ENCODE results near the gene C14orf119. TPM values are rescaled to one million over a fixed set of nuclear protein-coding genes. Genes with fewer than 3 reads are reported as not detected.

C14orf119 gene
- total and polyA plus RNA-seq, 9 of the 15 experiments (the other 6 are each of a cell fraction or from before 2014, with no cell fraction given) = 36.7 to 251 (median 51.8) TPM

- TF ChIP-seq, protein P1, sequence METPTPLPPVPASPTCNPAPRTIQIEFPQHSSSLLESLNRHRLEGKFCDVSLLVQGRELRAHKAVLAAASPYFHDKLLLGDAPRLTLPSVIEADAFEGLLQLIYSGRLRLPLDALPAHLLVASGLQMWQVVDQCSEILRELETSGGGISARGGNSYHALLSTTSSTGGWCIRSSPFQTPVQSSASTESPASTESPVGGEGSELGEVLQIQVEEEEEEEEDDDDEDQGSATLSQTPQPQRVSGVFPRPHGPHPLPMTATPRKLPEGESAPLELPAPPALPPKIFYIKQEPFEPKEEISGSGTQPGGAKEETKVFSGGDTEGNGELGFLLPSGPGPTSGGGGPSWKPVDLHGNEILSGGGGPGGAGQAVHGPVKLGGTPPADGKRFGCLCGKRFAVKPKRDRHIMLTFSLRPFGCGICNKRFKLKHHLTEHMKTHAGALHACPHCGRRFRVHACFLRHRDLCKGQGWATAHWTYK (CRISPR knock-in tag; IDR thresholded peaks at IDR 0.05) = no peak
- TF ChIP-seq SRSF3 (IDR thresholded peaks at IDR 0.05; ENCODE audit: insufficient read depth, low read length) (no peak), SRSF7 (optimal IDR thresholded peaks at IDR 0.05; ENCODE audit: low read depth, low read length) (no peak), ZSCAN29 (IDR thresholded peaks at IDR 0.05) (no peak), SMAD4 (CRISPR knock-in tag; conservative IDR thresholded peaks at IDR 0.05) (no peak; the same call in none of the 2 replicates), ZBTB34 (CRISPR knock-in tag; IDR thresholded peaks at IDR 0.05) (no peak), RBM34 (IDR thresholded peaks at IDR 0.05; ENCODE audit: borderline replicate concordance, insufficient read depth, low read length) (no peak), PHTF2 (CRISPR knock-in tag; IDR thresholded peaks at IDR 0.05) (no peak), POLR2AphosphoS2 (IDR thresholded peaks at IDR 0.05; ENCODE audit: low read length) (no peak), NKRF (IDR thresholded peaks at IDR 0.05; ENCODE audit: borderline replicate concordance) (peak; percentile 72; the same call in 1 of the 2 replicates), PHB (CRISPR knock-in tag; IDR thresholded peaks at IDR 0.05) (0 out of 2 replicates have a peak, but pooled peaks have one; percentile 67), ZNF707 (CRISPR knock-in tag; conservative IDR thresholded peaks at IDR 0.05) (no peak), RFX5 (IDR thresholded peaks at IDR 0.05; ENCODE audit: low read depth, low read length) (no peak), NCOA4 (IDR thresholded peaks at IDR 0.05; ENCODE audit: partially characterized antibody) (peak; percentile 24), DPF2 (IDR thresholded peaks at IDR 0.05) (peak; percentile 18; the same call in 1 of the 2 replicates), HMG20B (CRISPR knock-in tag; IDR thresholded peaks at IDR 0.05) (no peak), YY1 (IDR thresholded peaks at IDR 0.05; ENCODE audit: borderline replicate concordance in 1 of 3, control insufficient read depth in 1 of 3, extremely low read depth in 1 of 3, insufficient read depth in 3 of 3, insufficient read length in 1 of 3, insufficient replicate concordance in 2 of 3, low read depth in 1 of 3, low read length in 2 of 3) (peak in 1 of 3 experiments; percentile 21)
- TF ChIP-seq, protein P2, sequence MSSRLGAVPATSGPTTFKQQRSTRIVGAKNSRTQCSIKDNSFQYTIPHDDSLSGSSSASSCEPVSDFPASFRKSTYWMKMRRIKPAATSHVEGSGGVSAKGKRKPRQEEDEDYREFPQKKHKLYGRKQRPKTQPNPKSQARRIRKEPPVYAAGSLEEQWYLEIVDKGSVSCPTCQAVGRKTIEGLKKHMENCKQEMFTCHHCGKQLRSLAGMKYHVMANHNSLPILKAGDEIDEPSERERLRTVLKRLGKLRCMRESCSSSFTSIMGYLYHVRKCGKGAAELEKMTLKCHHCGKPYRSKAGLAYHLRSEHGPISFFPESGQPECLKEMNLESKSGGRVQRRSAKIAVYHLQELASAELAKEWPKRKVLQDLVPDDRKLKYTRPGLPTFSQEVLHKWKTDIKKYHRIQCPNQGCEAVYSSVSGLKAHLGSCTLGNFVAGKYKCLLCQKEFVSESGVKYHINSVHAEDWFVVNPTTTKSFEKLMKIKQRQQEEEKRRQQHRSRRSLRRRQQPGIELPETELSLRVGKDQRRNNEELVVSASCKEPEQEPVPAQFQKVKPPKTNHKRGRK (tag; IDR thresholded peaks at IDR 0.05) = peak; percentile 99
- TF ChIP-seq, protein P3, sequence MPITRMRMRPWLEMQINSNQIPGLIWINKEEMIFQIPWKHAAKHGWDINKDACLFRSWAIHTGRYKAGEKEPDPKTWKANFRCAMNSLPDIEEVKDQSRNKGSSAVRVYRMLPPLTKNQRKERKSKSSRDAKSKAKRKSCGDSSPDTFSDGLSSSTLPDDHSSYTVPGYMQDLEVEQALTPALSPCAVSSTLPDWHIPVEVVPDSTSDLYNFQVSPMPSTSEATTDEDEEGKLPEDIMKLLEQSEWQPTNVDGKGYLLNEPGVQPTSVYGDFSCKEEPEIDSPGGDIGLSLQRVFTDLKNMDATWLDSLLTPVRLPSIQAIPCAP (CRISPR knock-in tag; IDR thresholded peaks at IDR 0.05; ENCODE audit: borderline replicate concordance) = no peak
Observed at GRCh38 chr14:23056956-23057756, 38.1 kb upstream of the C14orf119 start, which contains the start of gene CDH24 (continued).

Measured in K562 (cell line).